KMS-11 (cell line): ENCODE measurements around the gene ABCC11.

Experiments
- H2AFZ ChIP-seq: fragments of 200-600 bp; sonication (generic); 2 replicates; pipeline ENCODE4 v1.6.1; 2016; ENCODE audit warnings: antibody characterized with exemption, mixed run types, low read depth
- H3K27ac ChIP-seq: fragments of 200-600 bp; sonication (generic); 2 replicates; pipeline ENCODE4 v1.6.1; 2016; ENCODE audit warnings: mild to moderate bottlenecking, mixed run types
- H3K27me3 ChIP-seq: fragments of 200-600 bp; sonication (generic); 2 replicates; pipeline ENCODE4 v1.6.1; 2017; ENCODE audit warnings: mild to moderate bottlenecking, low read depth, mixed run types, moderate library complexity; ENCODE audit not compliant: insufficient read depth
- H3K36me3 ChIP-seq: fragments of 200-600 bp; sonication (generic); 2 replicates; pipeline ENCODE4 v1.6.1; 2017; ENCODE audit warnings: mild to moderate bottlenecking, mixed run types; ENCODE audit not compliant: insufficient read depth
- H3K4me1 ChIP-seq: fragments of 200-600 bp; sonication (generic); 2 replicates; pipeline ENCODE4 v1.6.1; 2016; ENCODE audit warnings: mild to moderate bottlenecking, low read depth, mixed run types; ENCODE audit not compliant: poor library complexity, severe bottlenecking
- H3K4me2 ChIP-seq: fragments of 200-600 bp; sonication (generic); 2 replicates; pipeline ENCODE4 v1.7.0; 2016; ENCODE audit warnings: mild to moderate bottlenecking, mixed run types
- H3K4me3 ChIP-seq: fragments of 200-600 bp; sonication (generic); IDR thresholded peaks from 2 replicates; pipeline ENCODE4 v1.6.1; 2017; ENCODE audit warnings: low read depth, low read length, mixed read lengths; ENCODE audit not compliant: insufficient read depth
- H3K79me2 ChIP-seq: fragments of 200-600 bp; sonication (generic); 2 replicates; pipeline ENCODE4 v1.6.1; 2016; ENCODE audit warnings: low read depth, mixed run types; ENCODE audit not compliant: insufficient read depth
- H3K9ac ChIP-seq: fragments of 200-600 bp; sonication (generic); 2 replicates; pipeline ENCODE4 v1.6.1; 2016; ENCODE audit warnings: mild to moderate bottlenecking, mixed run types
- H4K20me1 ChIP-seq: fragments of 200-600 bp; sonication (generic); 2 replicates; pipeline ENCODE4 v1.6.1; 2016; ENCODE audit warnings: mild to moderate bottlenecking, mixed run types; ENCODE audit not compliant: insufficient read depth
- TF ChIP-seq, protein P1 (sequence below): fragments of 200-600 bp; sonication (generic); conservative IDR thresholded peaks from 2 replicates; pipeline ENCODE4 v1.6.1; 2017; ENCODE audit warnings: low read depth, mild to moderate bottlenecking, antibody characterized with exemption, low read length, moderate library complexity, mixed read lengths

The ABCC11 gene

DNA sequence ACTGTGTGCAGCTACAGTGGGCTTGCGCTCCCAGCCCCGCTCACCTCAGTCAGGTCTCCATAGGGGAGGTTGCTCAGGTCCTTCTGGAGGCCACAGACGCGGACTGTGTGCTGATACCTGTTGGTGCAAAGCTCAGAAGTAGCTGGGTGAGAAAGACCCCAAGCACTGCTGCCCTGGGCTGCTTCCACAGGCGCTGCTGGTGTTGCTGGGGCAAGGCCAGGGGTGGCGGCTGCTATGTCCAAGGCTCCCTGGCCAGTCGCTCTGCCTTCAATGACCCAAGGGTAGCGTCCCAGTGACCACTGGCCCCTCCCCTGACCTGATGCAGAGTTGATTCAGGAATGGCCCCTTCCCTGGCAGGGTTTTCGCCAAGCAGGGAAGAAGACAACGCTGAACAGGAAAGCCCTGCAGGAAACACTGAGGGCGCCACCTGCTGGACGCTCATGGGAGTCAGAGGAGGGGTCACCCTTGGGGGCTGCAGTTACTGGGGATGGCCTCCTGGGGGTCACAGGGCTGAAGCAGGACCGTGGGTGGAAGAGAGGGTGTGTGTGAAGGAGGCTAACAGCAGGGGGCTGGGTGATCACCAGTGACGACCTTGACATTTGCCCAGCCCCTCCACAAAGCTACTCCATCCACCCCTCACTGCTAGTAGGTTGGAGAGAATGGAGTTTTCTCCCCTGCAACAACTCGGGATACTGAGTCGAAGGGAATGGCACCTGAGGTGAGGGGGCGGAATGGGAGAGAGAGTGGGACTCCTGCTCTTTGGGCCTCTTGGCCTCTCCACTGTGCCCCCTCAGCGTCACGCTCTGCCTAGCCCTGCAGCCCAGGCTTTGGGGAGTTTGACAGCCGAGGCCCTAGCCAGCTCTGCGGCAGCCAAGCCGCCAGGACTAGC lies 129.9 kb downstream of the ABCC11 start:
- no peak overlapping the region for H3K9ac ChIP-seq
- H3K36me3 ChIP-seq, result no peaks in the 10 kb centered on the region
- no peaks in the 10 kb centered on the region for H3K27me3 ChIP-seq
- H3K4me2 ChIP-seq, result no peak overlapping the region
- H3K27ac ChIP-seq, result no peak overlapping the region
- no peaks in the 10 kb centered on the region for H4K20me1 ChIP-seq
- H2AFZ ChIP-seq, result no peak overlapping the region
- H3K79me2 ChIP-seq, result no peaks in the 10 kb centered on the region
- no peaks in the 10 kb centered on the region for H3K4me1 ChIP-seq
- TF ChIP-seq, protein P1, sequence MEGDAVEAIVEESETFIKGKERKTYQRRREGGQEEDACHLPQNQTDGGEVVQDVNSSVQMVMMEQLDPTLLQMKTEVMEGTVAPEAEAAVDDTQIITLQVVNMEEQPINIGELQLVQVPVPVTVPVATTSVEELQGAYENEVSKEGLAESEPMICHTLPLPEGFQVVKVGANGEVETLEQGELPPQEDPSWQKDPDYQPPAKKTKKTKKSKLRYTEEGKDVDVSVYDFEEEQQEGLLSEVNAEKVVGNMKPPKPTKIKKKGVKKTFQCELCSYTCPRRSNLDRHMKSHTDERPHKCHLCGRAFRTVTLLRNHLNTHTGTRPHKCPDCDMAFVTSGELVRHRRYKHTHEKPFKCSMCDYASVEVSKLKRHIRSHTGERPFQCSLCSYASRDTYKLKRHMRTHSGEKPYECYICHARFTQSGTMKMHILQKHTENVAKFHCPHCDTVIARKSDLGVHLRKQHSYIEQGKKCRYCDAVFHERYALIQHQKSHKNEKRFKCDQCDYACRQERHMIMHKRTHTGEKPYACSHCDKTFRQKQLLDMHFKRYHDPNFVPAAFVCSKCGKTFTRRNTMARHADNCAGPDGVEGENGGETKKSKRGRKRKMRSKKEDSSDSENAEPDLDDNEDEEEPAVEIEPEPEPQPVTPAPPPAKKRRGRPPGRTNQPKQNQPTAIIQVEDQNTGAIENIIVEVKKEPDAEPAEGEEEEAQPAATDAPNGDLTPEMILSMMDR, result peak; percentile 68
- H3K4me3 ChIP-seq, result no peak overlapping the region
